ENCODE data around the gene KCNJ11. TPM values are rescaled to one million over a fixed set of nuclear protein-coding genes. Genes with fewer than 3 reads are reported as not detected.

The KCNJ11 gene
- polyA plus RNA-seq, 1 donor from 2014 or later, result 8.0 TPM

DNA sequence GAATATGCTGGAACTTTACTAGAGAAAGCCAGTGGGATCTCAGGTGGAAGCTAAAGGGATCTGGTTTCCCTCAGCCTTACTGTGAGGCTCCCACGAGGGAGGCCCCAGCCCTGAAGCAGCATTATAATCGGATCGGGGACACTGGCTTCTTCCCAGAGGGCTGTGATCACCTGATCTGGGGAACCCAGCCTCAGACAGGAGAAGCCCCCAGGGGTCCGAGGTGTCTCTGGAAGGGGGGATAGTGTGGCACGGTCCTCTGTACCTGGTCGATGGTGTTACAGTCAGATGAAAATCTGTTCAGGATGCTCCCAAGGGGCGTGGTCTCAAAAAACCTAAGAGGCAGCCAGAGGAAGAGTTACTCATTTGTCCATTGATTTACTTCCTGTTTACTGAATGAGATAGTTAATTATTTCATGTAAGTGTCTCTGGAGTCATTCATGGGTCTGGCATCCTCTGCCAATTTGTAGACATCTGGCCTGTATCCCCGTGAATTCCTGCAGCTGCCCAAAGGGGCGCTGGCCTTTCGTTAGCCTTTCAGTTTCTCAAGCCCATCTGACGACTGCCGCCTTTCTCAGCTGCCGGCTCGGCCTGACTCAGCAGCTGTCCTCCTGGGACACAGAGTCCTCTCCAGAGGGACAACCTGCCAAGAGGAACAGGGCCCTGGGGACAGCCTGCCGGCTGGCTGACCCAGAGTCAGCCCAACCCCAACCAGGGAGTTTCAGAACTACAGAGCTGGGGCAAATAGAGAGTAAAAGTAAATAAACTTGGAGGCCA, 17.0 kb upstream of the KCNJ11 start:
- Histone ChIP-seq H3K79me2 (replicated peaks; ENCODE audit: insufficient read depth, low read length) (no peaks in the 10 kb centered on the region), H3K9me2 (ENCODE audit: insufficient read depth, low read length) (no peaks in the 10 kb centered on the region), H3K4me2 (ENCODE audit: low read length) (no peak overlapping the region), H3K36me3 (ENCODE audit: insufficient read depth, low read length) (no peaks in the 10 kb centered on the region), H3K27me3 (ENCODE audit: insufficient read depth, low read depth, low read length) (no peaks in the 10 kb centered on the region), H4K20me1 (ENCODE audit: insufficient read depth) (no peaks in the 10 kb centered on the region), H3F3A (ENCODE audit: insufficient read depth, low read length, poor library complexity, severe bottlenecking) (no peaks in the 10 kb centered on the region), H3K27ac (ENCODE audit: low read length) (no peak overlapping the region), H3K9ac (ENCODE audit: low read length) (no peak overlapping the region), H3K4me3 (ENCODE audit: low read length) (no peak overlapping the region), H3K9me3 (ENCODE audit: low read length) (no peaks in the 10 kb centered on the region), H2AFZ (ENCODE audit: low read depth, low read length) (no peak overlapping the region)
- TF ChIP-seq RAD21 (conservative IDR thresholded peaks at IDR 0.05) (no peak), SMC3 (conservative IDR thresholded peaks at IDR 0.05; ENCODE audit: poor library complexity) (no peak), POLR2AphosphoS5 (IDR thresholded peaks at IDR 0.05) (no peak), TAF1 (IDR thresholded peaks at IDR 0.05; ENCODE audit: low read depth) (no peak), EP300 (conservative IDR thresholded peaks at IDR 0.05; ENCODE audit: poor library complexity, severe bottlenecking) (no peak), EZH2 (IDR thresholded peaks at IDR 0.05; ENCODE audit: borderline replicate concordance, insufficient read depth, low read length, poor library complexity, severe bottlenecking) (no peak), MXI1 (conservative IDR thresholded peaks at IDR 0.05; ENCODE audit: poor library complexity, severe bottlenecking) (no peak)
- TF ChIP-seq, protein P1, sequence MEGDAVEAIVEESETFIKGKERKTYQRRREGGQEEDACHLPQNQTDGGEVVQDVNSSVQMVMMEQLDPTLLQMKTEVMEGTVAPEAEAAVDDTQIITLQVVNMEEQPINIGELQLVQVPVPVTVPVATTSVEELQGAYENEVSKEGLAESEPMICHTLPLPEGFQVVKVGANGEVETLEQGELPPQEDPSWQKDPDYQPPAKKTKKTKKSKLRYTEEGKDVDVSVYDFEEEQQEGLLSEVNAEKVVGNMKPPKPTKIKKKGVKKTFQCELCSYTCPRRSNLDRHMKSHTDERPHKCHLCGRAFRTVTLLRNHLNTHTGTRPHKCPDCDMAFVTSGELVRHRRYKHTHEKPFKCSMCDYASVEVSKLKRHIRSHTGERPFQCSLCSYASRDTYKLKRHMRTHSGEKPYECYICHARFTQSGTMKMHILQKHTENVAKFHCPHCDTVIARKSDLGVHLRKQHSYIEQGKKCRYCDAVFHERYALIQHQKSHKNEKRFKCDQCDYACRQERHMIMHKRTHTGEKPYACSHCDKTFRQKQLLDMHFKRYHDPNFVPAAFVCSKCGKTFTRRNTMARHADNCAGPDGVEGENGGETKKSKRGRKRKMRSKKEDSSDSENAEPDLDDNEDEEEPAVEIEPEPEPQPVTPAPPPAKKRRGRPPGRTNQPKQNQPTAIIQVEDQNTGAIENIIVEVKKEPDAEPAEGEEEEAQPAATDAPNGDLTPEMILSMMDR (IDR thresholded peaks at IDR 0.05; ENCODE audit: poor library complexity, severe bottlenecking), result no peak
- TF ChIP-seq, protein P2, sequence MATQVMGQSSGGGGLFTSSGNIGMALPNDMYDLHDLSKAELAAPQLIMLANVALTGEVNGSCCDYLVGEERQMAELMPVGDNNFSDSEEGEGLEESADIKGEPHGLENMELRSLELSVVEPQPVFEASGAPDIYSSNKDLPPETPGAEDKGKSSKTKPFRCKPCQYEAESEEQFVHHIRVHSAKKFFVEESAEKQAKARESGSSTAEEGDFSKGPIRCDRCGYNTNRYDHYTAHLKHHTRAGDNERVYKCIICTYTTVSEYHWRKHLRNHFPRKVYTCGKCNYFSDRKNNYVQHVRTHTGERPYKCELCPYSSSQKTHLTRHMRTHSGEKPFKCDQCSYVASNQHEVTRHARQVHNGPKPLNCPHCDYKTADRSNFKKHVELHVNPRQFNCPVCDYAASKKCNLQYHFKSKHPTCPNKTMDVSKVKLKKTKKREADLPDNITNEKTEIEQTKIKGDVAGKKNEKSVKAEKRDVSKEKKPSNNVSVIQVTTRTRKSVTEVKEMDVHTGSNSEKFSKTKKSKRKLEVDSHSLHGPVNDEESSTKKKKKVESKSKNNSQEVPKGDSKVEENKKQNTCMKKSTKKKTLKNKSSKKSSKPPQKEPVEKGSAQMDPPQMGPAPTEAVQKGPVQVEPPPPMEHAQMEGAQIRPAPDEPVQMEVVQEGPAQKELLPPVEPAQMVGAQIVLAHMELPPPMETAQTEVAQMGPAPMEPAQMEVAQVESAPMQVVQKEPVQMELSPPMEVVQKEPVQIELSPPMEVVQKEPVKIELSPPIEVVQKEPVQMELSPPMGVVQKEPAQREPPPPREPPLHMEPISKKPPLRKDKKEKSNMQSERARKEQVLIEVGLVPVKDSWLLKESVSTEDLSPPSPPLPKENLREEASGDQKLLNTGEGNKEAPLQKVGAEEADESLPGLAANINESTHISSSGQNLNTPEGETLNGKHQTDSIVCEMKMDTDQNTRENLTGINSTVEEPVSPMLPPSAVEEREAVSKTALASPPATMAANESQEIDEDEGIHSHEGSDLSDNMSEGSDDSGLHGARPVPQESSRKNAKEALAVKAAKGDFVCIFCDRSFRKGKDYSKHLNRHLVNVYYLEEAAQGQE (IDR thresholded peaks at IDR 0.05; ENCODE audit: borderline replicate concordance), result no peak

DNA sequence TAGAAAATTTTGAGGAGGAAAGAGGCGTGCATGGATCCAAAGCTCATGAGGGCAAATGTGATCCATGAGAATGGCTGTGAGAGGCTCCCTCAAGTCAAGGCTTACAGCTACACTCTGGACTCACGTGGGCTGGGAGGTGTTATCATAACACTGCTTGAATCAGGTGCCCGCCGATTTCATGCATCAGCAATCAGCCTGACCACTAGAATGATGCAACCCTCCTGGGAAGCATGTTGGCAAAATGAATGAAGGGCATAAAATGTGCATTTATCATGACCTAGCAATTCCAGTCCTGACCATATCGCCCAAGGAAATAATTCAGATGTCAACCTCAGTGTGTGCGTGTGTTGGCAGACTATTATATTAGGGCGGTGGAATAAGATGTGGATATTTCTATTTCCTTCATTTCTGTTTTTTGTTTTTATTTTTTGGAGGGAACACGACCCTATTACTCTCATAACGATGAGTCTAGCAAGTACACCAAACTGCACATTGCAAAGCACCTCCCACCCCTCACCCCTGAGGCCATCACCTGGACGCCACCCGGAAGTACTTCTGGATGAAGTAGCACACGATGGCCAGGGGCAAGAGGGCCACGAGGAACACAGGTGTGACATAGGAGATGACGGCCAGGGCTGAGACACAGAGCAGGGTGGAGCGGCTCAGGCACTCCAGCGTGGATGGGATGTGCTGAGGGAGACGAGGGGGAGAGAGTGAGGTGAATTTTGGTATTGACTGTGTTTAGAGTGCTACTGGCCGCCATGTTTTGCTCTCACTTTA, 15.7 kb upstream of the KCNJ11 start:
- Histone ChIP-seq H3F3A (ENCODE audit: insufficient read depth, low read length, poor library complexity, severe bottlenecking) (no peaks in the 10 kb centered on the region), H3K9ac (ENCODE audit: low read length) (no peak overlapping the region), H3K79me2 (replicated peaks; ENCODE audit: insufficient read depth, low read length) (no peaks in the 10 kb centered on the region), H4K20me1 (ENCODE audit: insufficient read depth) (no peaks in the 10 kb centered on the region), H3K36me3 (ENCODE audit: insufficient read depth, low read length) (no peaks in the 10 kb centered on the region), H3K4me3 (ENCODE audit: low read length) (no peak overlapping the region), H3K4me2 (ENCODE audit: low read length) (no peak overlapping the region), H3K27me3 (ENCODE audit: insufficient read depth, low read depth, low read length) (no peaks in the 10 kb centered on the region), H3K27ac (ENCODE audit: low read length) (no peak overlapping the region), H3K9me3 (ENCODE audit: low read length) (no peaks in the 10 kb centered on the region), H2AFZ (ENCODE audit: low read depth, low read length) (no peak overlapping the region), H3K9me2 (ENCODE audit: insufficient read depth, low read length) (no peaks in the 10 kb centered on the region)
- TF ChIP-seq MXI1 (conservative IDR thresholded peaks at IDR 0.05; ENCODE audit: poor library complexity, severe bottlenecking) (no peak), RAD21 (conservative IDR thresholded peaks at IDR 0.05) (no peak), EZH2 (IDR thresholded peaks at IDR 0.05; ENCODE audit: borderline replicate concordance, insufficient read depth, low read length, poor library complexity, severe bottlenecking) (no peak), TAF1 (IDR thresholded peaks at IDR 0.05; ENCODE audit: low read depth) (no peak)

Measured in neural cell (in vitro differentiated cells).